ENCODE measurements around the gene MYO9B. TPM values are rescaled to one million over a fixed set of nuclear protein-coding genes. Genes with fewer than 3 reads are reported as not detected.

Gene MYO9B
- total and polyA plus RNA-seq, 9 of the 15 experiments (the other 6 are each of a cell fraction or from before 2014, with no cell fraction given): 2.4 to 77.6 (median 23.0) TPM

DNA sequence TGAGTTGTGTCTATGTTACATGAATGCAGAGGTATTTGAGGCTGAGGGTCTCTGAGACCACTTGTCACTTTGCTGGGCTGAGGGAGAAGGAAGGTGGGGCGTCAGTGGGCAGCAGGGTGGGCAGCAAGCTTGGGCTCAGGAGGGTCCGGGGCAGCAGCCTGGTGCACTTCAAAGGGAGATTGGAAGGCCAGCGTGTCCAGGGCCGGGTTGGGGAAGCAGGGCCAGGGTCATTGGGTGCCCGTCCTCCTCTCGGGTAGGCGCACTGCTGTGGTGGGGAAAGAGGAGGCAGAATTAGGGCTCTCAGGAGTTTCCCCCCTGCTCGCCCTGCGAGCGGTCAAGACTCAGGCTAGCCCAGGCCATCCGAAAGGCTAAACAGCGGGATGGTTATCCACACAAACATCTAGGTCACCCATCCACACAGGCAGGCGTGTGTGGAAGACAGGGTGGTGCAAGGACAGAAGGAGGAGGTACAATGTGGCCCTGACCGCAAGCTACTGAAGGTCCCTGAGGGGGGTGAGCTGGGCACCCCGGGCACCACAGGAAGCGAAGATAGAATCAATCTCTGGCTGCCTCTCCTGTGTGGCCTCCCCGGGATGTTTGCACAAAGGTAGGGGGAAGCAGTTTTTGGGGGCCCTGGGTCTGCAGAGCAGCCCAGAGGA lies 37.7 kb downstream of the MYO9B start:
- Histone ChIP-seq H3K27ac (ENCODE audit: extremely low read depth, low read depth, low read length) (no peak overlapping the region), H3K4me1 (replicated peaks in 1 of 2; ENCODE audit: control insufficient read depth in 2 of 2, insufficient read depth in 2 of 2, low read length in 2 of 2) (peaks cover 0 to 22% of the 10 kb centered on the region in 2 experiments; a peak in 2 of 5 replicates), H3K27me3 (ENCODE audit: control insufficient read depth in 2 of 2, insufficient read depth in 2 of 2, low read length in 2 of 2) (no peaks in the 10 kb centered on the region), H3K9me3 (replicated peaks; ENCODE audit: control insufficient read depth, insufficient read depth, low read depth, low read length) (no peaks in the 10 kb centered on the region), H3K79me2 (ENCODE audit: control insufficient read depth, insufficient read depth, low read length) (peaks cover 6% of the 10 kb centered on the region; the same call in 2 of the 3 replicates), H3K9me1 (ENCODE audit: control insufficient read depth, insufficient read depth, low read length) (no peaks in the 10 kb centered on the region), H2AFZ (ENCODE audit: low read depth, low read length) (no peak overlapping the region), H4K20me1 (replicated peaks; ENCODE audit: control insufficient read depth, insufficient read depth, low read length) (peaks cover 8% of the 10 kb centered on the region; the same call in 1 of the 2 replicates), H3K9ac (ENCODE audit: insufficient read depth in 1 of 2, low read depth in 2 of 2, low read length in 2 of 2) (no peak overlapping the region; a peak in 1 of 4 replicates), H3K4me3 (no peak overlapping the region), H3K4me2 (ENCODE audit: insufficient read depth, low read length) (no peak overlapping the region), H3K36me3 (ENCODE audit: control insufficient read depth, insufficient read depth, low read length) (peaks cover 25% of the 10 kb centered on the region; the same call in 2 of the 3 replicates)
- no peak for FAIRE-seq
- ChIA-PET CTCF (ENCODE audit: low intra/inter-chr PET ratio) (no interaction called here), POLR2A (no interaction called here)
- no peak for ATAC-seq
- WGBS (ENCODE audit: insufficient coverage, low coverage, missing lambda C conversion rate): 92% methylated on average over 10 of the region's 17 CpGs
- BruUV-seq (replicated peaks): no TSS peak
- no peak for TF ChIP-seq MECOM (CRISPR knock-in tag; IDR thresholded peaks at IDR 0.05)
- no peak for TF ChIP-seq ILK (tag; IDR thresholded peaks at IDR 0.05; ENCODE audit: borderline replicate concordance, low read depth)
- TF ChIP-seq RBM14 (IDR thresholded peaks at IDR 0.05; ENCODE audit: borderline replicate concordance, insufficient read depth, low read depth, low read length): no peak
- TF ChIP-seq FOSL1 (tag; conservative IDR thresholded peaks at IDR 0.05): no peak
- TF ChIP-seq, protein P1, sequence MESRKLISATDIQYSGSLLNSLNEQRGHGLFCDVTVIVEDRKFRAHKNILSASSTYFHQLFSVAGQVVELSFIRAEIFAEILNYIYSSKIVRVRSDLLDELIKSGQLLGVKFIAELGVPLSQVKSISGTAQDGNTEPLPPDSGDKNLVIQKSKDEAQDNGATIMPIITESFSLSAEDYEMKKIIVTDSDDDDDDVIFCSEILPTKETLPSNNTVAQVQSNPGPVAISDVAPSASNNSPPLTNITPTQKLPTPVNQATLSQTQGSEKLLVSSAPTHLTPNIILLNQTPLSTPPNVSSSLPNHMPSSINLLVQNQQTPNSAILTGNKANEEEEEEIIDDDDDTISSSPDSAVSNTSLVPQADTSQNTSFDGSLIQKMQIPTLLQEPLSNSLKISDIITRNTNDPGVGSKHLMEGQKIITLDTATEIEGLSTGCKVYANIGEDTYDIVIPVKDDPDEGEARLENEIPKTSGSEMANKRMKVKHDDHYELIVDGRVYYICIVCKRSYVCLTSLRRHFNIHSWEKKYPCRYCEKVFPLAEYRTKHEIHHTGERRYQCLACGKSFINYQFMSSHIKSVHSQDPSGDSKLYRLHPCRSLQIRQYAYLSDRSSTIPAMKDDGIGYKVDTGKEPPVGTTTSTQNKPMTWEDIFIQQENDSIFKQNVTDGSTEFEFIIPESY (CRISPR knock-in tag; IDR thresholded peaks at IDR 0.05): no peak
- peak; percentile 38; the same call in 1 of the 2 replicates for TF ChIP-seq POLR2G (IDR thresholded peaks at IDR 0.05; ENCODE audit: low read depth, low read length)
- TF ChIP-seq ZNF12 (CRISPR knock-in tag; IDR thresholded peaks at IDR 0.05): no peak
- no peak for TF ChIP-seq SREBF2 (CRISPR knock-in tag; IDR thresholded peaks at IDR 0.05)
- intact Hi-C loops (cut with micrococcal nuclease) (no loop called here), in situ Hi-C loops (cut with MboI) (no loop called here)
- no peak for DNase-seq (ENCODE audit: extremely low read depth in 1 of 4, low spot score in 3 of 4)
